ENCODE data around the gene SEMA7A. TPM values are rescaled to one million over a fixed set of nuclear protein-coding genes. Genes with fewer than 3 reads are reported as not detected.

SEMA7A gene
- total and polyA plus RNA-seq, 2 experiments from 2014 or later = 2.4 to 9.5 TPM

DNA sequence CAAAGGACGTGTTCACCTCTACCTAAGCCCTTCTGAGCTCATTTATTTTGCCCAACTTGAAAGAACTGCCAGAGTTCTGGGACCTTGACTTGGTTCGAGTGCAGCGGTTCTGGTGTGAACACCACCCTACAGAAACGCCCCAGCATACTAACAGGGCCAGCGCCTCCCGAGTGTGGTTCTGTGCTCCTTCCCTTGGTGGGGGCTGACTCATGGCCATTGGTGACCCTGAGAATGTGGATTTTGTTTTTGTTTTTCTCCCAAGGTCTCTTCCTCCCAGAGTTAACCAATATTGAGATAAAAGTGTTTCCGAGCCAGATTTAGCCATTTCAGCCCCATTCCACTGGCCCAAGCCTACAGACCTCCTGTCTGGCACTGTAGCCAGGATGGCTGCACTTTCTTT, 27.9 kb downstream of the SEMA7A start:
- no peak for TF ChIP-seq EZH2phosphoT487 (IDR thresholded peaks at IDR 0.05; ENCODE audit: low read depth, severe bottlenecking, unreplicated experiment)
- no peak for TF ChIP-seq EZH2 (IDR thresholded peaks at IDR 0.05; ENCODE audit: borderline replicate concordance)
- TF ChIP-seq, protein P1, sequence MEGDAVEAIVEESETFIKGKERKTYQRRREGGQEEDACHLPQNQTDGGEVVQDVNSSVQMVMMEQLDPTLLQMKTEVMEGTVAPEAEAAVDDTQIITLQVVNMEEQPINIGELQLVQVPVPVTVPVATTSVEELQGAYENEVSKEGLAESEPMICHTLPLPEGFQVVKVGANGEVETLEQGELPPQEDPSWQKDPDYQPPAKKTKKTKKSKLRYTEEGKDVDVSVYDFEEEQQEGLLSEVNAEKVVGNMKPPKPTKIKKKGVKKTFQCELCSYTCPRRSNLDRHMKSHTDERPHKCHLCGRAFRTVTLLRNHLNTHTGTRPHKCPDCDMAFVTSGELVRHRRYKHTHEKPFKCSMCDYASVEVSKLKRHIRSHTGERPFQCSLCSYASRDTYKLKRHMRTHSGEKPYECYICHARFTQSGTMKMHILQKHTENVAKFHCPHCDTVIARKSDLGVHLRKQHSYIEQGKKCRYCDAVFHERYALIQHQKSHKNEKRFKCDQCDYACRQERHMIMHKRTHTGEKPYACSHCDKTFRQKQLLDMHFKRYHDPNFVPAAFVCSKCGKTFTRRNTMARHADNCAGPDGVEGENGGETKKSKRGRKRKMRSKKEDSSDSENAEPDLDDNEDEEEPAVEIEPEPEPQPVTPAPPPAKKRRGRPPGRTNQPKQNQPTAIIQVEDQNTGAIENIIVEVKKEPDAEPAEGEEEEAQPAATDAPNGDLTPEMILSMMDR (IDR thresholded peaks at IDR 0.05; ENCODE audit: poor library complexity) = no peak
- H3K27ac ChIP-seq = no peak overlapping the region
- no peaks in the 10 kb centered on the region for H3K4me1 ChIP-seq (ENCODE audit: insufficient read depth)
- H3K27me3 ChIP-seq = no peaks in the 10 kb centered on the region
- DNase-seq (ENCODE audit: low spot score) = no peak
- H2AFZ ChIP-seq = no peak overlapping the region
- H3K9me2 ChIP-seq (replicated peaks; ENCODE audit: insufficient read depth) = no peaks in the 10 kb centered on the region
- 95% methylated on average over 7 of the region's 7 CpGs for WGBS (ENCODE audit: low lambda C conversion rate, missing lambda C conversion rate)
- no peak overlapping the region for H3K4me3 ChIP-seq
- H4K20me1 ChIP-seq (ENCODE audit: insufficient read depth, poor library complexity, severe bottlenecking) = no peaks in the 10 kb centered on the region
- H3K9me3 ChIP-seq (ENCODE audit: low read depth) = no peaks in the 10 kb centered on the region
- no peaks in the 10 kb centered on the region for H3K36me3 ChIP-seq (replicated peaks; ENCODE audit: insufficient read depth, low read depth)
- H3K4me2 ChIP-seq = no peak overlapping the region
- H3K79me2 ChIP-seq = no peaks in the 10 kb centered on the region

DNA sequence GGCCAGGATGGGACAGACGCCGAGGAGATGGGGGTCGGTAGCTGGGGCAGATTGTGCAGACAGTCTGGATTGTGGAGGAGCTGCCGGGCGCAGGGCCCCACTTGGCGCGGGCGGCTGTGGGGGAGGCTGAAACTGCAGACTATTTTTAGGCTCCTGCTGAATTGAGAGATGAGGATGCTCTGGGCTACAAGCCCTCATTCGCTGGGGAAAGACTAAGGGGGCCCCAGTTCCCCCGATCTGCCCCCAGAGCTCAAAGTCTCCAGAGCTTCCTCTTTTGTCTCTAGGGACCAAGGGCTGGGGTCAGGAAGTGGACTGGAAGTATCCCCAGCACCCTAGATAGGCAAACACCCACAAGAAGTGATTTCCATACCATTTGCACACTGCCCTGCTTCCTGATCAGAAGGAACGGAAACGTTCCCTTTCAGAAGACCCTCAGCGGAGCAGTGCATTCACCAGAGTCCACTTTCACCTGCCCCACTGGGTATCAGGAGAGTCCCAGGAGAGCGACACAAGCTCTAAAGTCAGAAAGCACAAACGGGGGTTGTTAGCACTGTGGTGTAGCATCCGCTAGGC, 29.7 kb downstream of the SEMA7A start:
- Histone ChIP-seq H4K20me1 (ENCODE audit: insufficient read depth, poor library complexity, severe bottlenecking) (no peaks in the 10 kb centered on the region), H3K9me2 (replicated peaks; ENCODE audit: insufficient read depth) (no peaks in the 10 kb centered on the region), H3K27me3 (no peaks in the 10 kb centered on the region), H3K4me1 (ENCODE audit: insufficient read depth) (no peaks in the 10 kb centered on the region), H3K79me2 (no peaks in the 10 kb centered on the region), H2AFZ (no peak overlapping the region), H3K9me3 (ENCODE audit: low read depth) (no peaks in the 10 kb centered on the region), H3K4me2 (no peak overlapping the region), H3K36me3 (replicated peaks; ENCODE audit: insufficient read depth, low read depth) (no peaks in the 10 kb centered on the region), H3K4me3 (no peak overlapping the region), H3K27ac (no peak overlapping the region)
- TF ChIP-seq EZH2 (IDR thresholded peaks at IDR 0.05; ENCODE audit: borderline replicate concordance) (no peak), EZH2phosphoT487 (IDR thresholded peaks at IDR 0.05; ENCODE audit: low read depth, severe bottlenecking, unreplicated experiment) (no peak)
- TF ChIP-seq, protein P1 (IDR thresholded peaks at IDR 0.05; ENCODE audit: poor library complexity) = no peak
- DNase-seq (ENCODE audit: low spot score) = no peak
- WGBS (ENCODE audit: low lambda C conversion rate, missing lambda C conversion rate) = 86% methylated on average over 16 of the region's 16 CpGs

DNA sequence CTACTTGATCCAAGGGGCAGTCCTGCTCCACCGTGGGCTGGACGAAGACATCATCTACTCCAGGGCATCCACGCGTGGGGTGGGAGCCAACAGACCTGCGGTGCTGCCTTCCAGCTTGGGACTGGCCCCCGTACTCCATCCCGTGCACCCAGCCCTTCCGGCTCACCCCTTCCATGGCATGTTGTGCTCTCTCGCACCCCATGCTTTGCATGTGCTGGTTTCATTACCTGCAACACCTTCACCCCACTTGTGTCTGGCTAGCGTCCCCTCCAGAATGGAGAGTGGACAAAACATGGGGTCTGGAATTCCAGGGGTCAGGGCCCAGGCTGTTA, 30.2 kb downstream of the SEMA7A start:
- TF ChIP-seq, protein P1 (IDR thresholded peaks at IDR 0.05; ENCODE audit: poor library complexity) = no peak
- TF ChIP-seq EZH2phosphoT487 (IDR thresholded peaks at IDR 0.05; ENCODE audit: low read depth, severe bottlenecking, unreplicated experiment) (no peak), EZH2 (IDR thresholded peaks at IDR 0.05; ENCODE audit: borderline replicate concordance) (no peak)
- Histone ChIP-seq H3K79me2 (no peaks in the 10 kb centered on the region), H2AFZ (no peak overlapping the region), H3K9me3 (ENCODE audit: low read depth) (no peaks in the 10 kb centered on the region), H3K9me2 (replicated peaks; ENCODE audit: insufficient read depth) (no peaks in the 10 kb centered on the region), H3K4me3 (no peak overlapping the region), H3K36me3 (replicated peaks; ENCODE audit: insufficient read depth, low read depth) (no peaks in the 10 kb centered on the region), H3K4me1 (ENCODE audit: insufficient read depth) (no peaks in the 10 kb centered on the region), H3K27me3 (no peaks in the 10 kb centered on the region), H3K27ac (no peak overlapping the region), H3K4me2 (no peak overlapping the region), H4K20me1 (ENCODE audit: insufficient read depth, poor library complexity, severe bottlenecking) (no peaks in the 10 kb centered on the region)
- DNase-seq (ENCODE audit: low spot score) = no peak
- WGBS (ENCODE audit: low lambda C conversion rate, missing lambda C conversion rate) = 96% methylated on average over 10 of the region's 10 CpGs

Data from hepatocyte (in vitro differentiated cells).